ENCODE measurements around the gene FXR2. TPM values are rescaled to one million over a fixed set of nuclear protein-coding genes. Genes with fewer than 3 reads are reported as not detected.
"Not testable (repeated sequence)": the region's sequence is repeated elsewhere in the genome, so short reads cannot be mapped to it uniquely, and the experiment has no call there.

The FXR2 gene
- total RNA-seq, 4 donors from 2014 or later, result 17.2 to 24.0 (median 20.6) TPM

DNA sequence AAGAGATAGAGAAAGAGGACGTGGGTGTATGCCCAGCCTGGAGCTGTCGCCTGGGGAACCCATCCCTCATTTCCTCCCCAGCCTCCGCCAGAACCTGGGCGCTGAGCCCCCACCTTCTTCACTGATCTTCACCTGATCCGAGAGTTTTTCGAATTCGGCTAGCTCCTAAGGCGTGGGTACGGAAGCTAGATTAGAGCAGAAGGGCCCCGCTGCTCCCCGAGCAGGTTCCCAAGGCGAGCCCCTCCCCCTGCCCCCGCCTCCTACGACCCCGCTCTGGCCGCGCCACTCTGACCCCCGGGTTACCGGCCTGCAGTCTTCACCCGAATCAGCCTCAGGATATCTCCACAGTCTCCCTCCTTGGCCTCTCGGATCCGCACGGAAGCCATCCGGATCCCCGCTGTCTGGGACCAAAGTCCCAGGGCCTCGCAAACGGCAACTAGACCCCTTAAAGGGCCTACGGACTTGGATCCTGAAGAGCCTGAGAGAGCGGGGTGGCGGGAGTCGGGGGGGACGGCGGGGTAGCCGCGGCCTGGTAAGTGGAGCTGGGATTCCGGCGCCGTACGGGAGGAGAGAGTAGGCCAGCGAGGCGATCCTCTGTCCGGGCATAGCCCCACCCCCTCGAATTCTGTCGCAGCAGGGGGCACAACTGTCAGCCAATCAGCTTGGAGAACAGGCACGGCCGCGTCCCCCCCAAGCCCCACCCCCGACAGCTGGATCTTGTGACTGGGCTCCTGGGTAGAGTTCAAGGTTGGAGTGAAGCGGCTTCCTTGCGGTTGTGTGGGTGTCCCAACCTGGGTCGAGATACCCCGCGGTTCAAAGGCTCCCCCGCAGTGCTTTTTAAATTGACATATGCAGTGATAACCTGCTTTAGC lies 12.8 kb upstream of the FXR2 start, which contains the start of gene SAT2:
Gene SAT2, minus strand, starts transcription at position 572 of the 872 bp plus-strand sequence. Its CDS starts 186 bp downstream, at position 386.
- intact Hi-C loops (cut with DNase I), result no loop called here
- WGBS, 2 donors, result 0 to 1% methylated on average over 16 to 34 of the region's 54 CpGs
- peak within 1 kb of the TSS; percentile 91 to 96 (median 94) for H3K27ac ChIP-seq
- peak within 1 kb of the TSS; percentile 77 to 94 (median 82) for H3K4me3 ChIP-seq
- peaks cover 0 to 15% (median 0%) of the 10 kb centered on the region in 3 donors for H3K36me3 ChIP-seq
- H3K9me3 ChIP-seq, result no peaks in the 10 kb centered on the region
- no peaks in the 10 kb centered on the region for H3K27me3 ChIP-seq
- TF ChIP-seq, protein P1, sequence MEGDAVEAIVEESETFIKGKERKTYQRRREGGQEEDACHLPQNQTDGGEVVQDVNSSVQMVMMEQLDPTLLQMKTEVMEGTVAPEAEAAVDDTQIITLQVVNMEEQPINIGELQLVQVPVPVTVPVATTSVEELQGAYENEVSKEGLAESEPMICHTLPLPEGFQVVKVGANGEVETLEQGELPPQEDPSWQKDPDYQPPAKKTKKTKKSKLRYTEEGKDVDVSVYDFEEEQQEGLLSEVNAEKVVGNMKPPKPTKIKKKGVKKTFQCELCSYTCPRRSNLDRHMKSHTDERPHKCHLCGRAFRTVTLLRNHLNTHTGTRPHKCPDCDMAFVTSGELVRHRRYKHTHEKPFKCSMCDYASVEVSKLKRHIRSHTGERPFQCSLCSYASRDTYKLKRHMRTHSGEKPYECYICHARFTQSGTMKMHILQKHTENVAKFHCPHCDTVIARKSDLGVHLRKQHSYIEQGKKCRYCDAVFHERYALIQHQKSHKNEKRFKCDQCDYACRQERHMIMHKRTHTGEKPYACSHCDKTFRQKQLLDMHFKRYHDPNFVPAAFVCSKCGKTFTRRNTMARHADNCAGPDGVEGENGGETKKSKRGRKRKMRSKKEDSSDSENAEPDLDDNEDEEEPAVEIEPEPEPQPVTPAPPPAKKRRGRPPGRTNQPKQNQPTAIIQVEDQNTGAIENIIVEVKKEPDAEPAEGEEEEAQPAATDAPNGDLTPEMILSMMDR (IDR thresholded peaks at IDR 0.05), result no peak
- TF ChIP-seq POLR2A (IDR thresholded peaks at IDR 0.05), result peak in 3 of 4 donors; percentile 11 to 82 (median 57)
- peaks cover 8 to 19% (median 9%) of the 10 kb centered on the region in 3 donors for H3K4me1 ChIP-seq
- DNase-seq, result peak; percentile 57

DNA sequence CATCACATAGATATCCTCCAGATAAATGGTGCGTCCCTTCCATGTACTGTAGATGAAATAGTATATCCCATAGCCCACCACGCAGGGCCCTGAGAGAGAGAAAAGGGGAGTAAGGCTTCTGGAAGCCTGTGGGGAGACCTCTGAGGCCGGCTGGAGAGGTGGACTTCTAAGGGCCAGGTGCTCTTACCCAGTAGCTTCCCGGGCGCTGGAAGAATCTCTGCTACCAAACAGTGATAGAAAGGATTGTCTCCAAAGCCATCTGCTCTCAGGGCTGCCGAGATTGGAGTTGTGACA lies 12.2 kb upstream of the FXR2 start:
- TF ChIP-seq, protein P1 (IDR thresholded peaks at IDR 0.05), result no peak
- TF ChIP-seq POLR2A (IDR thresholded peaks at IDR 0.05), result no peak
- DNase-seq, result no peak
- Histone ChIP-seq H3K4me3 (peak overlapping the region; percentile 77 to 94 (median 82)), H3K4me1 (peaks cover 8 to 19% (median 9%) of the 10 kb centered on the region in 3 donors), H3K36me3 (peaks cover 0 to 15% (median 0%) of the 10 kb centered on the region in 3 donors), H3K27me3 (no peaks in the 10 kb centered on the region), H3K9me3 (no peaks in the 10 kb centered on the region), H3K27ac (peak overlapping the region; percentile 91 to 96 (median 94))
- 9 to 17% methylated on average over 4 to 6 of the region's 6 CpGs for WGBS, 2 donors
- intact Hi-C loops (cut with DNase I), result no loop called here

DNA sequence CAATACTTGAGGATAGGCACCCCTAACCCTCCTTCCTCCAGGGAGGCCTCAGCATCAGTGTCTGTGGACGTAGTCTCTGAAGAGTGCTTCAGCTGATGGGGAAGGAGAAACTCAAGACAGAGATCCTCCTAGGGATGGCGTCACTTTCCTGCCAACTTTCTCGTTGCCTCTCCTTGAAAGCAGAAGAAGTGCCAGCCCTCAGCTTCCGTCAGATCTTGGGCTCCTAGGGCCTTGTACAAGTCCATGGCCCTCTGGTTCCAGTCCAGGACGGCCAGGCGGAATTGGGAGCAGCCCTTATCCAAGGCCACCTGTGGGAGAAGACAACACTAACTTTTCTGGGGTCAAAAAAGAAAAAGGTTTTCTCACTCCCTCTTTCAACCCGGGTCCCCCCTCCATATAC lies 11.6 kb upstream of the FXR2 start:
- peak overlapping the region; percentile 91 to 96 (median 94) for H3K27ac ChIP-seq
- no peaks in the 10 kb centered on the region for H3K9me3 ChIP-seq
- H3K36me3 ChIP-seq, result peaks cover 0 to 15% (median 0%) of the 10 kb centered on the region in 3 donors
- no peaks in the 10 kb centered on the region for H3K27me3 ChIP-seq
- H3K4me1 ChIP-seq, result peaks cover 8 to 19% (median 9%) of the 10 kb centered on the region in 3 donors
- intact Hi-C loops (cut with DNase I), result no loop called here
- TF ChIP-seq, protein P1 (IDR thresholded peaks at IDR 0.05), result no peak
- no peak for TF ChIP-seq POLR2A (IDR thresholded peaks at IDR 0.05)
- H3K4me3 ChIP-seq, result peak overlapping the region in 2 of 4 donors; percentile 77 to 79
- WGBS, 2 donors, result 74 to 79% methylated on average over 7 of the region's 7 CpGs
- no peak for DNase-seq

DNA sequence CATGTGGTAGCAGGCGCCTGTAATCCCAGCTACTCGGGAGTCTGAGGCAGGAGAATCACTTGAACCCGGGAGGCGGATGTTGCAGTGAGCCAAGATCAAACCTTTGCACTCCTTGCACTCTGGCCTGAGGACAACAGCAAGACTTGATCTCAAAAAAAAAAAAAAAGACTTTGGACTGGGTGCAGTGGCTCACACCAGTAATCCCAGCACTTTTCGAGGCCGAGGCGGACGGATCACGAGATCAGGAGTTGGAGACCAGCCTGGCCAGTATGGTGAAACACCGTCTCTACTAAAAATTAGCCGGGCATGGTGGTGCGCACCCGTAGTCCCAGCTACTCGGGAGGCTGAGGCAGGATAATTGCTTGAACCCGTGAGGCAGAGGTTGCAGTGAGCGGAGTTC lies 11.1 kb upstream of the FXR2 start:
- intact Hi-C loops (cut with DNase I); H3K4me3 ChIP-seq; H3K9me3 ChIP-seq; H3K27me3 ChIP-seq; H3K27ac ChIP-seq; DNase-seq: not testable (repeated sequence)
- Histone ChIP-seq H3K4me1 (peaks cover 8 to 19% (median 9%) of the 10 kb centered on the region in 3 donors), H3K36me3 (peaks cover 0 to 15% (median 0%) of the 10 kb centered on the region in 3 donors)
- 93 to 96% methylated on average over 15 to 16 of the region's 16 CpGs for WGBS, 2 donors

DNA sequence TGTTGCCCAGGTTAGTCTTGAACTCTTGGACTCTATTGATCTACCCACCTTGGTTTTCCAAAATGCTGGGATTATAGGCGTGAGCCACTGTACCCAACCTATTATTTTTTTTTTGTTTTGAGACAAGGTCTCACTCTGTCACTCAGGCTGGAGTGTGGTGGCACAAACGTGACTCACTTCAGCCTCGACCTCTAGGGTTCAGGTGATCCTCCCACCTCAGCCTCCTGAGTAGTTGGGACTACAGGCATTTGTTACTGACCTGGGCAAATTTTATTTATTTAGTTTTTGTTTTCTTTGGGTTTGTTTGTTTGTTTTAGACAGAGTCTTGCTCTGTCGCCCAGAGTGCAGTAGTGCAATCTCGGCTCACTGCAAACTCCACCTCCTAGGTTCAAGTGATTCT lies 9.0 kb upstream of the FXR2 start:
- 58 to 80% methylated on average over 4 to 5 of the region's 5 CpGs for WGBS, 2 donors
- no peak overlapping the region for H3K4me3 ChIP-seq
- no peak for TF ChIP-seq POLR2A (IDR thresholded peaks at IDR 0.05)
- TF ChIP-seq, protein P1 (IDR thresholded peaks at IDR 0.05), result no peak

More for the DNA sequence above, 9.0 kb upstream of the FXR2 start:
- peaks cover 0 to 15% (median 0%) of the 10 kb centered on the region in 3 donors for H3K36me3 ChIP-seq
- H3K4me1 ChIP-seq, result peaks cover 8 to 19% (median 9%) of the 10 kb centered on the region in 3 donors
- H3K9me3 ChIP-seq, result no peaks in the 10 kb centered on the region
- no peak overlapping the region for H3K27ac ChIP-seq
- no peak for DNase-seq
- intact Hi-C loops (cut with DNase I), result no loop called here
- no peaks in the 10 kb centered on the region for H3K27me3 ChIP-seq

All from esophagus squamous epithelium (tissue), 5 donors.